Measurements from ENCODE around the gene FSCN2.

FSCN2 gene

GRCh38 chr17:81578038-81578441, 49.9 kb downstream of the FSCN2 start:
- Histone ChIP-seq H3K4me1 (ENCODE audit: insufficient read depth, low read length, poor library complexity, severe bottlenecking) (no peaks in the 10 kb centered on the region), H3K9ac (ENCODE audit: low read depth, low read length, poor library complexity, severe bottlenecking) (no peak overlapping the region), H3K79me2 (ENCODE audit: insufficient read depth, low read length) (no peaks in the 10 kb centered on the region), H3F3A (ENCODE audit: low read depth) (no peaks in the 10 kb centered on the region), H3K9me3 (ENCODE audit: insufficient read depth, low read depth, low read length) (no peaks in the 10 kb centered on the region), H3K27me3 (ENCODE audit: insufficient read depth, low read length, poor library complexity, severe bottlenecking) (no peaks in the 10 kb centered on the region), H4K20me1 (ENCODE audit: insufficient read depth, low read length, poor library complexity, severe bottlenecking) (no peaks in the 10 kb centered on the region), H3K9me2 (replicated peaks; ENCODE audit: low read depth, low read length) (no peaks in the 10 kb centered on the region), H3K4me2 (ENCODE audit: low read depth, low read length, poor library complexity, severe bottlenecking) (no peak overlapping the region), H3K36me3 (ENCODE audit: insufficient read depth, low read length) (peaks cover 61% of the 10 kb centered on the region; the same call in 1 of the 2 replicates), H3K4me3 (ENCODE audit: low read length, poor library complexity, severe bottlenecking) (no peak overlapping the region), H2AFZ (ENCODE audit: low read length) (no peak overlapping the region)
- no peak for TF ChIP-seq EZH2phosphoT487 (IDR thresholded peaks at IDR 0.05; ENCODE audit: borderline replicate concordance)
- no peak for TF ChIP-seq CTCF (conservative IDR thresholded peaks at IDR 0.05; ENCODE audit: low read length)

GRCh38 chr17:81578561-81579225, 50.5 kb downstream of the FSCN2 start:
- H3K9me3 ChIP-seq (ENCODE audit: insufficient read depth, low read depth, low read length): no peaks in the 10 kb centered on the region
- TF ChIP-seq EZH2phosphoT487 (IDR thresholded peaks at IDR 0.05; ENCODE audit: borderline replicate concordance) (no peak), CTCF (conservative IDR thresholded peaks at IDR 0.05; ENCODE audit: low read length) (no peak)
- H3K79me2 ChIP-seq (ENCODE audit: insufficient read depth, low read length): no peaks in the 10 kb centered on the region
- H3F3A ChIP-seq (ENCODE audit: low read depth): no peaks in the 10 kb centered on the region
- H3K27me3 ChIP-seq (ENCODE audit: insufficient read depth, low read length, poor library complexity, severe bottlenecking): no peaks in the 10 kb centered on the region
- H3K4me1 ChIP-seq (ENCODE audit: insufficient read depth, low read length, poor library complexity, severe bottlenecking): no peaks in the 10 kb centered on the region
- H3K9me2 ChIP-seq (replicated peaks; ENCODE audit: low read depth, low read length): no peaks in the 10 kb centered on the region
- no peak overlapping the region for H3K4me2 ChIP-seq (ENCODE audit: low read depth, low read length, poor library complexity, severe bottlenecking)
- H2AFZ ChIP-seq (ENCODE audit: low read length): no peak overlapping the region
- H3K4me3 ChIP-seq (ENCODE audit: low read length, poor library complexity, severe bottlenecking): no peak overlapping the region
- peaks cover 62% of the 10 kb centered on the region; the same call in 1 of the 2 replicates for H3K36me3 ChIP-seq (ENCODE audit: insufficient read depth, low read length)
- H4K20me1 ChIP-seq (ENCODE audit: insufficient read depth, low read length, poor library complexity, severe bottlenecking): no peaks in the 10 kb centered on the region
- H3K9ac ChIP-seq (ENCODE audit: low read depth, low read length, poor library complexity, severe bottlenecking): no peak overlapping the region

GRCh38 chr17:81579298-81579697, 51.1 kb downstream of the FSCN2 start:
- no peak overlapping the region for H3K9ac ChIP-seq (ENCODE audit: low read depth, low read length, poor library complexity, severe bottlenecking)
- no peak overlapping the region for H2AFZ ChIP-seq (ENCODE audit: low read length)
- no peaks in the 10 kb centered on the region for H3K27me3 ChIP-seq (ENCODE audit: insufficient read depth, low read length, poor library complexity, severe bottlenecking)
- H3K4me2 ChIP-seq (ENCODE audit: low read depth, low read length, poor library complexity, severe bottlenecking): no peak overlapping the region
- H3K9me3 ChIP-seq (ENCODE audit: insufficient read depth, low read depth, low read length): no peaks in the 10 kb centered on the region
- H3K4me3 ChIP-seq (ENCODE audit: low read length, poor library complexity, severe bottlenecking): no peak overlapping the region
- no peaks in the 10 kb centered on the region for H3K9me2 ChIP-seq (replicated peaks; ENCODE audit: low read depth, low read length)
- no peaks in the 10 kb centered on the region for H3F3A ChIP-seq (ENCODE audit: low read depth)
- TF ChIP-seq CTCF (conservative IDR thresholded peaks at IDR 0.05; ENCODE audit: low read length) (no peak), EZH2phosphoT487 (IDR thresholded peaks at IDR 0.05; ENCODE audit: borderline replicate concordance) (no peak)
- H3K36me3 ChIP-seq (ENCODE audit: insufficient read depth, low read length): peaks cover 62% of the 10 kb centered on the region; the same call in 1 of the 2 replicates
- H3K79me2 ChIP-seq (ENCODE audit: insufficient read depth, low read length): no peaks in the 10 kb centered on the region
- H3K4me1 ChIP-seq (ENCODE audit: insufficient read depth, low read length, poor library complexity, severe bottlenecking): no peaks in the 10 kb centered on the region
- H4K20me1 ChIP-seq (ENCODE audit: insufficient read depth, low read length, poor library complexity, severe bottlenecking): no peaks in the 10 kb centered on the region

Measured in Loucy (cell line).